ENCODE measurements around the gene RFX3.

Gene RFX3

GRCh38 chr9:3508521-3509291 lies 17.1 kb downstream of the RFX3 start:
- Histone ChIP-seq H3K9me2 (replicated peaks; ENCODE audit: insufficient read depth, low read length) (no peaks in the 10 kb centered on the region), H3K4me2 (ENCODE audit: low read depth, low read length, poor library complexity, severe bottlenecking) (peak overlapping the region; percentile 79), H3K27me3 (ENCODE audit: low read length) (no peaks in the 10 kb centered on the region), H3K9me3 (ENCODE audit: insufficient read depth, low read length) (no peaks in the 10 kb centered on the region), H4K20me1 (ENCODE audit: low read depth, low read length) (no peaks in the 10 kb centered on the region), H3K36me3 (ENCODE audit: low read length) (0 out of 2 replicates have a peak, but pooled peaks cover 3% of the 10 kb centered on the region), H2AFZ (ENCODE audit: low read depth, low read length, severe bottlenecking) (peak overlapping the region; percentile 94), H3K79me2 (ENCODE audit: insufficient read depth, low read length) (peaks cover 4% of the 10 kb centered on the region; the same call in 1 of the 2 replicates), H3F3A (ENCODE audit: insufficient read depth) (peaks cover 34% of the 10 kb centered on the region; the same call in 1 of the 2 replicates), H3K27ac (ENCODE audit: low read depth, low read length) (peak overlapping the region; percentile 78), H3K9ac (ENCODE audit: low read length) (peak overlapping the region; percentile 50), H3K4me3 (ENCODE audit: insufficient read depth, low read length, poor library complexity, severe bottlenecking) (peak overlapping the region; percentile 40)
- TF ChIP-seq CTCF (IDR thresholded peaks at IDR 0.05; ENCODE audit: insufficient read depth, low read length, poor library complexity, severe bottlenecking) = no peak

DNA sequence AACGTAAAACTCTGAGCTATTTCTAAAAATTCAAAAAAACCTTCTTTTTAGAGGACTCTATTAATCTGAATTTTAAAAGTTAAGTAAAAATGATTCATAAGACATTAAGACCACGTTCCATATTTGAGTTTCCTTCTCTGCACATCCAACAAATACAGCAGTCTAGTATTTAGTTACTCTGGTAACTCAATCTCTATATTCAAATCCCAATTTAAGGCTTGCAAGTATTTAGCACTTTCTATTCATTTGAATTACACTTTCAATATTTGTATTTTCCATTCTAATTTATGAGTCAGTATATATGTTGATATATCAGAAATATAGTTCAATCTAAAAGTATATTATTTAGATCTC lies 17.7 kb downstream of the RFX3 start:
- H2AFZ ChIP-seq (ENCODE audit: low read depth, low read length, severe bottlenecking) = peak overlapping the region; percentile 94

GRCh38 chr9:3507395-3508077 lies 18.3 kb downstream of the RFX3 start:
- Histone ChIP-seq H3K9me2 (replicated peaks; ENCODE audit: insufficient read depth, low read length) (no peaks in the 10 kb centered on the region), H3K9ac (ENCODE audit: low read length) (peak overlapping the region; percentile 50), H3F3A (ENCODE audit: insufficient read depth) (peaks cover 39% of the 10 kb centered on the region; the same call in 1 of the 2 replicates), H3K79me2 (ENCODE audit: insufficient read depth, low read length) (peaks cover 4% of the 10 kb centered on the region; the same call in 1 of the 2 replicates), H3K36me3 (ENCODE audit: low read length) (0 out of 2 replicates have a peak, but pooled peaks cover 3% of the 10 kb centered on the region), H2AFZ (ENCODE audit: low read depth, low read length, severe bottlenecking) (peak overlapping the region; percentile 94), H3K27me3 (ENCODE audit: low read length) (no peaks in the 10 kb centered on the region), H3K4me3 (ENCODE audit: insufficient read depth, low read length, poor library complexity, severe bottlenecking) (peak overlapping the region; percentile 40), H4K20me1 (ENCODE audit: low read depth, low read length) (no peaks in the 10 kb centered on the region), H3K27ac (ENCODE audit: low read depth, low read length) (peak overlapping the region; percentile 78), H3K9me3 (ENCODE audit: insufficient read depth, low read length) (no peaks in the 10 kb centered on the region), H3K4me2 (ENCODE audit: low read depth, low read length, poor library complexity, severe bottlenecking) (peak overlapping the region; percentile 79)
- no peak for TF ChIP-seq EZH2phosphoT487 (conservative IDR thresholded peaks at IDR 0.05; ENCODE audit: low read length)
- TF ChIP-seq CTCF (IDR thresholded peaks at IDR 0.05; ENCODE audit: insufficient read depth, low read length, poor library complexity, severe bottlenecking) = no peak

More for the DNA sequence above, 17.7 kb downstream of the RFX3 start:
- peak overlapping the region; percentile 79 for H3K4me2 ChIP-seq (ENCODE audit: low read depth, low read length, poor library complexity, severe bottlenecking)
- 0 out of 2 replicates have a peak, but pooled peaks cover 3% of the 10 kb centered on the region for H3K36me3 ChIP-seq (ENCODE audit: low read length)
- H3K9me3 ChIP-seq (ENCODE audit: insufficient read depth, low read length) = no peaks in the 10 kb centered on the region
- peak overlapping the region; percentile 40 for H3K4me3 ChIP-seq (ENCODE audit: insufficient read depth, low read length, poor library complexity, severe bottlenecking)
- H3K9me2 ChIP-seq (replicated peaks; ENCODE audit: insufficient read depth, low read length) = no peaks in the 10 kb centered on the region
- no peaks in the 10 kb centered on the region for H3K27me3 ChIP-seq (ENCODE audit: low read length)
- no peaks in the 10 kb centered on the region for H4K20me1 ChIP-seq (ENCODE audit: low read depth, low read length)
- H3K79me2 ChIP-seq (ENCODE audit: insufficient read depth, low read length) = peaks cover 4% of the 10 kb centered on the region; the same call in 1 of the 2 replicates
- peak overlapping the region; percentile 78 for H3K27ac ChIP-seq (ENCODE audit: low read depth, low read length)
- peaks cover 39% of the 10 kb centered on the region; the same call in 1 of the 2 replicates for H3F3A ChIP-seq (ENCODE audit: insufficient read depth)
- TF ChIP-seq EZH2phosphoT487 (conservative IDR thresholded peaks at IDR 0.05; ENCODE audit: low read length) (no peak), CTCF (IDR thresholded peaks at IDR 0.05; ENCODE audit: insufficient read depth, low read length, poor library complexity, severe bottlenecking) (no peak)
- H3K9ac ChIP-seq (ENCODE audit: low read length) = peak overlapping the region; percentile 50

Measured in SU-DHL-6 (cell line).